WERI-Rb-1 (cell line): ENCODE measurements around the gene FAM78B.
A peak's percentile ranks its signal among the peaks of the same experiment; 100 is the strongest.

Source experiments
- DNase-seq: peaks from one replicate; pipeline ENCODE4 v3.0.0-alpha.2; 2020
- H3K27ac ChIP-seq: fragments of 250-450 bp; sonication (Bioruptor Pico); 2 replicates; pipeline ENCODE4 v1.5.1; 2020; ENCODE audit warnings: mild to moderate bottlenecking, moderate library complexity
- H3K27me3 ChIP-seq: fragments of 250-450 bp; sonication (Bioruptor Pico); 2 replicates; pipeline ENCODE4 v1.5.1; 2021; ENCODE audit warnings: mild to moderate bottlenecking, low read depth, moderate library complexity; ENCODE audit not compliant: insufficient read depth, severe bottlenecking
- H3K36me3 ChIP-seq: fragments of 250-450 bp; sonication (Bioruptor Pico); 2 replicates; pipeline ENCODE4 v1.5.1; 2020; ENCODE audit warnings: mild to moderate bottlenecking, moderate library complexity
- H3K4me3 ChIP-seq: 2 replicates; pipeline ENCODE4 v1.5.1; 2011; ENCODE audit warnings: low read depth, mild to moderate bottlenecking, control low read depth, low read length
- H3K9me3 ChIP-seq: fragments of 250-450 bp; sonication (Bioruptor Pico); 2 replicates; pipeline ENCODE4 v1.5.1; 2021; ENCODE audit warnings: mild to moderate bottlenecking, moderate library complexity; ENCODE audit not compliant: severe bottlenecking
- TF ChIP-seq, protein P1 (sequence below): IDR thresholded peaks from 2 replicates; pipeline ENCODE4 v1.5.1; 2011; ENCODE audit warnings: low read depth, mild to moderate bottlenecking, control low read depth, inconsistent platforms, low read length

Gene FAM78B

DNA sequence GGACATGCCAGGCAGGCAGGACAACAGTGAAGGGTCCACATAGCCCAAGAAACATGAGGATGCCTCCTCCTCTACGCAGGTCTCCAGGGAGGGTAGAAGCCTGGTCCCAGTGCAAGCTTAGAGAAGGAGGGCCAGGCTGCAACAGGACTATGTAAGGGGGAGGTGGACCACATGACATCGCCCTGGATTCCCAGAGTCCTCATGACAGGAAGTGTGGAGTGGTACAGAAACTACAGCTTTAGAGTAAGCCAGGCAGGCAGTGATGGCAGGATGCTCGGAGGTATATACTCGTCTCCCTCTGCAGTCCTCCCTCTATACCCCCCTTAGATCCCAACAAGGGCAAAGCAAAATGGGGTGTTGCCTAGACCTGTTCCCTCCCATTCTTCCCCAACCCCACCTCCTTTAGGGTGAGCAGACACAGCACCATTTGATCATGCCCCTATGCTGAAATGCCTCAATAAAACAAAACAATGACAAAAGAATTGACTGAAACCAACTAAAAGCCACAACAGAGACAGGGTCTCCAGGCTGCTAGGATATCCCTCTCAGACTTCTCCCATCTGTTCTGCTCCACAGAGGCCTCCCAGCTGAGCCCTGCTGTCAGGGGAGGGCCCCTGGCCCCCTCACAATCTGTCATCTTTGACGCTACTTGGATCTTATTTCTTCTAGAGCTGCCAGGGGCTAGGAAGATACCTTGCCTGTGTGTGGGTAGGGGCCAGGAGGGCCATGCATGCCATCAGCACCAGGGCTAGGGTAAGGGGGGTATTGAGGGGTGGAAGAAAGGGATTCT is 13.1 kb downstream of the FAM78B start:
- peak overlapping the region; percentile 12 for H3K4me3 ChIP-seq
- peak; percentile 81 for DNase-seq
- H3K9me3 ChIP-seq = peaks cover 2% of the 10 kb centered on the region
- no peaks in the 10 kb centered on the region for H3K36me3 ChIP-seq
- no peaks in the 10 kb centered on the region for H3K27me3 ChIP-seq
- peak overlapping the region; percentile 93 for H3K27ac ChIP-seq
- TF ChIP-seq, protein P1, sequence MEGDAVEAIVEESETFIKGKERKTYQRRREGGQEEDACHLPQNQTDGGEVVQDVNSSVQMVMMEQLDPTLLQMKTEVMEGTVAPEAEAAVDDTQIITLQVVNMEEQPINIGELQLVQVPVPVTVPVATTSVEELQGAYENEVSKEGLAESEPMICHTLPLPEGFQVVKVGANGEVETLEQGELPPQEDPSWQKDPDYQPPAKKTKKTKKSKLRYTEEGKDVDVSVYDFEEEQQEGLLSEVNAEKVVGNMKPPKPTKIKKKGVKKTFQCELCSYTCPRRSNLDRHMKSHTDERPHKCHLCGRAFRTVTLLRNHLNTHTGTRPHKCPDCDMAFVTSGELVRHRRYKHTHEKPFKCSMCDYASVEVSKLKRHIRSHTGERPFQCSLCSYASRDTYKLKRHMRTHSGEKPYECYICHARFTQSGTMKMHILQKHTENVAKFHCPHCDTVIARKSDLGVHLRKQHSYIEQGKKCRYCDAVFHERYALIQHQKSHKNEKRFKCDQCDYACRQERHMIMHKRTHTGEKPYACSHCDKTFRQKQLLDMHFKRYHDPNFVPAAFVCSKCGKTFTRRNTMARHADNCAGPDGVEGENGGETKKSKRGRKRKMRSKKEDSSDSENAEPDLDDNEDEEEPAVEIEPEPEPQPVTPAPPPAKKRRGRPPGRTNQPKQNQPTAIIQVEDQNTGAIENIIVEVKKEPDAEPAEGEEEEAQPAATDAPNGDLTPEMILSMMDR = no peak

DNA sequence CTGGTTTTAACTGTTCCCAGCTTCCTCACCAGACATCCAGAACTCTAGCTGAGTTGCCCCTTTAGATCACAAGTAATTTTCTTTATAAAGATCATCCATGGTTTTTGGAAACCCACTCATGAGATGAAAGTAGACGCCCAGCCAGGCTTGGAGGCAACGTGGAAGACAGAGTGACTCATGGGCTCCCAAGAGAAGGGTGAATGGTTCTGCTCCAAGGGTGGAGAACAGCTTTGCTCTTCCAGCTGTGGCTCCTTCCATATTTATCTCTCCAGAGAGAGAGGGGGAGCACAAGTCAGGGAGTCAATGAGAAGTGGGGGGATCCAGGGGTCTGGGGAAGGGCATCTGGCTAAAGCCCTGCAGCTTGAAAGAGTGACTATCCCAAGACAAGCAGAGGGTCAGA is 13.8 kb downstream of the FAM78B start:
- Histone ChIP-seq H3K9me3 (peaks cover 2% of the 10 kb centered on the region), H3K27me3 (no peaks in the 10 kb centered on the region), H3K27ac (peak overlapping the region; percentile 93), H3K36me3 (no peaks in the 10 kb centered on the region), H3K4me3 (no peak overlapping the region)
- TF ChIP-seq, protein P1 = no peak
- no peak for DNase-seq

DNA sequence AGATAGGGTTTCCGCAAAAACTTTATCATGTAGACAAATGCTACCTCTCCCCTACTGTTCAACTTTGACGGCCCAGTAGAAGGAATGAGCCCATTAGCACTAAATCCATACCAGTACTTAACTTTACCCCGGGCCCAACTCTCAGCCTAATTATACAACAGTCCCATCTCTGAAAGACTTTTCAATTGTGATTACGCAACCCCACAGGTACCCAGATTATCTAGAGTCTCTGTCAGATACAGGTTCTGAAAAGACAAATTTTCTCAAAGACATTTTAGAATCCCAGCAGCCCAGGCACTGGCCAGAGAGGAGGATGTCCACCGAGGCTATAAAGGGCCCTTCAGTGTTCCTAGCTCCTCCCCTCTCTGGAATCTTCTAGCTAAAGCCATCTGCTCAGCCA is 15.0 kb downstream of the FAM78B start:
- H3K36me3 ChIP-seq = no peaks in the 10 kb centered on the region
- H3K27me3 ChIP-seq = no peaks in the 10 kb centered on the region
- no peak overlapping the region for H3K27ac ChIP-seq
- H3K9me3 ChIP-seq = peaks cover 2% of the 10 kb centered on the region
- no peak for DNase-seq
- TF ChIP-seq, protein P1 = no peak
- no peak overlapping the region for H3K4me3 ChIP-seq

DNA sequence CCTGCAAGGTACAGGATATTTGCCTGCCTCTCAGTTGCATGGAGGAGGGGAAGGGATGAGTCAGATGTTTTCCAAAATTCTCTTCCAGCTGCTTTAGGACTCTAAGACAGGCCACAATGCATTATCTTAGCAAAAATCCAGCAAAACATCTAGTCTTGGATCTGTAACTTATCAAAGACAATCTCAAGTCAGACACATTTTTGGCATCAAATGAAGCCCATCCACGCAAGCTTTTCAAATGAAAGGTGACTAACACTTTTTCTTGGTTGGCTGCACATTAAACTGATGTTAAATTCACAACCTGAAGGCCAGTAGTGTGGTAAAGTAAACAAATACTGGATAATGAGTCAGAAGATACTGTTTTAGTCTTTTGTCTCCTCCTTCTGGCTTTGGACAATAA is 21.3 kb downstream of the FAM78B start:
- no peak overlapping the region for H3K27ac ChIP-seq

DNA sequence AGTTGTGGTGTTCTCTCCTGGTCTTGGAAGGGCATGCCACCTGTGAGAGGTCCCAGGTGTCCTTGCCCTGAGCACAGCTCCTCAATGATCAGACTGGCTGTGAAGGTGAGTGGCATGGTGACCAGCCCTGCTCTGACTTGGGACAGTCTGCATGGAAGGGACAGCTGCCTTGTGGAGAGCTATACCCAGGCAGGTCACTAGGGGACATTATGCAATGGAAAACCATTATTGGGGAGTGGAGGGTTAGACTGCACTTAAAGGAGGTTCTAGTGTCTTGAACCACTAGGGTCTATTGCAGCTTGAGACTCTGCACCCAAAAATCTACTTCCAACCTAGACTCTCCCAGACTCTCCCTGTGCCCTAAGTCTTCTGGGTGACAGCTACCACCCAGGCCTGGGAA is 24.8 kb downstream of the FAM78B start:
- no peak for DNase-seq
- no peaks in the 10 kb centered on the region for H3K36me3 ChIP-seq
- no peak overlapping the region for H3K27ac ChIP-seq
- no peaks in the 10 kb centered on the region for H3K9me3 ChIP-seq
- H3K4me3 ChIP-seq = no peak overlapping the region
- TF ChIP-seq, protein P1 = peak; percentile 40
- H3K27me3 ChIP-seq = no peaks in the 10 kb centered on the region

More for the DNA sequence above, 21.3 kb downstream of the FAM78B start:
- DNase-seq = no peak
- no peaks in the 10 kb centered on the region for H3K9me3 ChIP-seq
- no peak overlapping the region for H3K4me3 ChIP-seq
- no peaks in the 10 kb centered on the region for H3K27me3 ChIP-seq
- no peaks in the 10 kb centered on the region for H3K36me3 ChIP-seq
- TF ChIP-seq, protein P1 = no peak

DNA sequence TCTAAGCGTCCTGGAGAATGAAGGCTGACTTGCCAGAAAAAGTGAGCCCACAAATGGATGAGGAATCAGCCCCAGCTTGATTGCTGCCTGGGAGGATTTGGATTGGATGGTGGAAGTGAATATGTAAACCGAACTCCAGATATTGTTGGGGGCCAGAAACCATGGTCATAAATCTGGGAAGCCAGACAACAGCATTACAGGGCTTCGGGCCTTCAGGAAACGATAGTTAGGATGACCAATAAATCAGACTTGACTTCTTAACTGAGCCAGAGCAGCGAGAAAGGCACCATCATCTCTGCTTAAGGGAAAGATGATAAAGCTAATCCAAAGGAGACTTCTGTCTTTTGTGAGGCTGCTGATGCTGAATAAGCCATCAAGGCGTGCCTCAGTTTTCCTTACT is 26.6 kb downstream of the FAM78B start:
- H3K4me3 ChIP-seq = no peak overlapping the region
- DNase-seq = no peak
- no peaks in the 10 kb centered on the region for H3K27me3 ChIP-seq
- no peaks in the 10 kb centered on the region for H3K36me3 ChIP-seq
- TF ChIP-seq, protein P1 = no peak
- no peaks in the 10 kb centered on the region for H3K9me3 ChIP-seq
- H3K27ac ChIP-seq = no peak overlapping the region
